NCI-H1092 treated with DMSO at 0.1 percent for 48 hours (cell line): ENCODE results near the gene THRAP3.
A peak's percentile ranks its signal among the peaks of the same experiment; 100 is the strongest.
"Not testable (repeated sequence)": the region's sequence is repeated elsewhere in the genome, so short reads cannot be mapped to it uniquely, and the experiment has no call there.

ENCODE experiments used
- DNase-seq: peaks from one replicate; lab custom pipeline; 2025; lab: John Stamatoyannopoulos, UW

THRAP3 gene

GRCh38 chr1:36223996-36224536 is at the start of gene THRAP3:
Gene THRAP3 (plus strand): TSS chr1:36224443. CDS start chr1:36282564, 58,121 bp downstream.
- DNase-seq = peak; percentile 100

GRCh38 chr1:36174713-36175112 is 49.5 kb upstream of the THRAP3 start:
- no peak for DNase-seq

- DNase-seq = no peak
Measured at GRCh38 chr1:36175137-36176095, 48.8 kb upstream of the THRAP3 start.

- DNase-seq = no peak
Measured at GRCh38 chr1:36176106-36176949, 47.9 kb upstream of the THRAP3 start.

GRCh38 chr1:36177589-36178431 is 46.4 kb upstream of the THRAP3 start:
- DNase-seq = no peak

GRCh38 chr1:36178471-36179219 is 45.6 kb upstream of the THRAP3 start:
- DNase-seq = no peak

- no peak for DNase-seq
Measured at GRCh38 chr1:36179220-36179600, 45.0 kb upstream of the THRAP3 start.

- DNase-seq = peak; percentile 57
Measured at GRCh38 chr1:36182734-36183133, 41.5 kb upstream of the THRAP3 start.

- peak; percentile 25 for DNase-seq
Measured at GRCh38 chr1:36183309-36183856, 40.9 kb upstream of the THRAP3 start.

- peak; percentile 85 for DNase-seq
Measured at GRCh38 chr1:36187800-36188593, 36.2 kb upstream of the THRAP3 start.

- not testable (repeated sequence) for DNase-seq
Measured at GRCh38 chr1:36196805-36197204, 27.4 kb upstream of the THRAP3 start.

GRCh38 chr1:36198641-36199040 is 25.6 kb upstream of the THRAP3 start:
- DNase-seq = no peak

GRCh38 chr1:36199934-36200741 is 24.1 kb upstream of the THRAP3 start:
- no peak for DNase-seq

- no peak for DNase-seq
Measured at GRCh38 chr1:36203027-36203553, 21.2 kb upstream of the THRAP3 start.

- peak; percentile 67 for DNase-seq
Measured at GRCh38 chr1:36203554-36204346, 20.5 kb upstream of the THRAP3 start.

GRCh38 chr1:36204347-36204909 is 19.8 kb upstream of the THRAP3 start:
- DNase-seq = peak; percentile 46

GRCh38 chr1:36206323-36206858 is 17.9 kb upstream of the THRAP3 start:
- no peak for DNase-seq
